BE2C (cell line): ENCODE data around the gene NR3C2.

Experiments
- DNase-seq: peaks from one replicate; pipeline ENCODE4 v3.0.0-alpha.2; 2020
- H3K27me3 ChIP-seq: fragments of 250-450 bp; sonication (Bioruptor Pico); 2 replicates; pipeline ENCODE4 v1.5.1; 2020; ENCODE audit warnings: mild to moderate bottlenecking
- H3K36me3 ChIP-seq: fragments of 250-450 bp; sonication (Bioruptor Pico); 2 replicates; pipeline ENCODE4 v1.5.1; 2020; ENCODE audit warnings: mild to moderate bottlenecking
- H3K4me1 ChIP-seq: fragments of 250-450 bp; sonication (Bioruptor Pico); 2 replicates; pipeline ENCODE4 v1.5.1; 2020
- H3K4me3 ChIP-seq: 2 replicates; pipeline ENCODE4 v1.5.1; 2011; ENCODE audit warnings: low read depth, low read length
- H3K9me3 ChIP-seq: fragments of 250-450 bp; sonication (Bioruptor Pico); 2 replicates; pipeline ENCODE4 v1.5.1; 2020
- CTCF ChIP-seq: IDR thresholded peaks from 2 replicates; pipeline ENCODE4 v1.5.1; 2012; ENCODE audit warnings: mild to moderate bottlenecking, low read depth, low read length

The NR3C2 gene

GRCh38 chr4:148354186-148354585 lies 88.0 kb downstream of the NR3C2 start:
- Histone ChIP-seq H3K9me3 (no peaks in the 10 kb centered on the region), H3K36me3 (no peaks in the 10 kb centered on the region), H3K27me3 (no peaks in the 10 kb centered on the region), H3K4me3 (no peak overlapping the region), H3K4me1 (no peaks in the 10 kb centered on the region)
- DNase-seq: no peak
- TF ChIP-seq CTCF: no peak

GRCh38 chr4:148353571-148353970 lies 88.6 kb downstream of the NR3C2 start:
- TF ChIP-seq CTCF: no peak
- H3K36me3 ChIP-seq: no peaks in the 10 kb centered on the region
- no peak for DNase-seq
- no peak overlapping the region for H3K4me3 ChIP-seq
- no peaks in the 10 kb centered on the region for H3K9me3 ChIP-seq
- no peaks in the 10 kb centered on the region for H3K4me1 ChIP-seq
- no peaks in the 10 kb centered on the region for H3K27me3 ChIP-seq

- no peaks in the 10 kb centered on the region for H3K27me3 ChIP-seq
- DNase-seq: no peak
- no peaks in the 10 kb centered on the region for H3K9me3 ChIP-seq
- H3K4me1 ChIP-seq: peaks cover 6% of the 10 kb centered on the region
- H3K36me3 ChIP-seq: no peaks in the 10 kb centered on the region
- TF ChIP-seq CTCF: no peak
- no peak overlapping the region for H3K4me3 ChIP-seq
These were observed 93.1 kb downstream of the NR3C2 start for GRCh38 chr4:148349153-148349552.

GRCh38 chr4:148346657-148347056 lies 95.6 kb downstream of the NR3C2 start:
- no peak for TF ChIP-seq CTCF
- Histone ChIP-seq H3K36me3 (no peaks in the 10 kb centered on the region), H3K9me3 (no peaks in the 10 kb centered on the region), H3K4me3 (no peak overlapping the region), H3K27me3 (no peaks in the 10 kb centered on the region), H3K4me1 (peaks cover 9% of the 10 kb centered on the region)
- no peak for DNase-seq

- Histone ChIP-seq H3K9me3 (no peaks in the 10 kb centered on the region), H3K36me3 (no peaks in the 10 kb centered on the region), H3K4me3 (no peak overlapping the region), H3K4me1 (peaks cover 9% of the 10 kb centered on the region), H3K27me3 (no peaks in the 10 kb centered on the region)
- no peak for TF ChIP-seq CTCF
- no peak for DNase-seq
These were observed 96.7 kb downstream of the NR3C2 start for GRCh38 chr4:148345509-148345908.

GRCh38 chr4:148344941-148345340 lies 97.3 kb downstream of the NR3C2 start:
- H3K9me3 ChIP-seq: no peaks in the 10 kb centered on the region
- H3K4me3 ChIP-seq: no peak overlapping the region
- no peaks in the 10 kb centered on the region for H3K36me3 ChIP-seq
- no peaks in the 10 kb centered on the region for H3K27me3 ChIP-seq
- no peak for DNase-seq
- peaks cover 9% of the 10 kb centered on the region for H3K4me1 ChIP-seq
- TF ChIP-seq CTCF: no peak
